A549 (cell line): Measurements from ENCODE around the gene GPSM1.

Source experiments
- TP53 ChIP-seq: fragments of 250-450 bp; sonication (Bioruptor Pico); IDR thresholded peaks from 2 replicates; pipeline ENCODE4 v1.5.0; 2021; ENCODE audit warnings: mild to moderate bottlenecking, moderate library complexity
- ZNF302 ChIP-seq: fragments of 250-450 bp; sonication (Bioruptor Pico); IDR thresholded peaks from 2 replicates; pipeline ENCODE4 v1.9.0; 2021; ENCODE audit warnings: inconsistent platforms, mild to moderate bottlenecking, moderate library complexity
- TF ChIP-seq, protein P1 (sequence below): fragments of >200 bp; sonication (Bioruptor Twin); formaldehyde crosslinking; IDR thresholded peaks from 3 replicates; pipeline ENCODE4 v1.5.1; 2016

DNA sequence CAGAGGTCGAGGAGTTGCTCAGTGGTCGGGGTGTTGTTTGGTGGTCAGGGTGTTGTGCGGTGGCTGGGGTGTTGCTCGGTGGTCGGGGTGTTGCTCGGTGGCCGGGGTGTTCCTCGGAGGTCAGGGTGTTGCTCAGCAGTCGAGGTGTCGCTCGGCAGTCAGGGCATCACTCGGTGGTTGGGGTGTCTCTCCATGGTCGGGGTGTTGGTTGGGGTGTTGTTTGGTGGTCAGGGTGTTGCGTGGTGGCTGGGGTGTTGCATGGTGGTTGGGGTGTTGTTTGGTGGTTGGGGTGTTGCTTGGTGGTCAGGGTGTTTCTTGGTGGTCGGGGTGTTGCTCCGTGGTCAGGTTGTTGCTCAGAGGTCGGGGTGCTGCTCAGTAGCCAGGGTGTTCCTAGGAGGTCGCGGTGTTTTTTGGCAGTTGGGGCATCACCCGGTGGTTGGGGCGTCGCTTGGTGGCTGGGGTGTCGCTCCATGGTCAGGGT is 11.0 kb upstream of the GPSM1 start:
- TF ChIP-seq TP53 (CRISPR knock-in tag) (no peak), ZNF302 (CRISPR knock-in tag) (no peak)
- TF ChIP-seq, protein P1, sequence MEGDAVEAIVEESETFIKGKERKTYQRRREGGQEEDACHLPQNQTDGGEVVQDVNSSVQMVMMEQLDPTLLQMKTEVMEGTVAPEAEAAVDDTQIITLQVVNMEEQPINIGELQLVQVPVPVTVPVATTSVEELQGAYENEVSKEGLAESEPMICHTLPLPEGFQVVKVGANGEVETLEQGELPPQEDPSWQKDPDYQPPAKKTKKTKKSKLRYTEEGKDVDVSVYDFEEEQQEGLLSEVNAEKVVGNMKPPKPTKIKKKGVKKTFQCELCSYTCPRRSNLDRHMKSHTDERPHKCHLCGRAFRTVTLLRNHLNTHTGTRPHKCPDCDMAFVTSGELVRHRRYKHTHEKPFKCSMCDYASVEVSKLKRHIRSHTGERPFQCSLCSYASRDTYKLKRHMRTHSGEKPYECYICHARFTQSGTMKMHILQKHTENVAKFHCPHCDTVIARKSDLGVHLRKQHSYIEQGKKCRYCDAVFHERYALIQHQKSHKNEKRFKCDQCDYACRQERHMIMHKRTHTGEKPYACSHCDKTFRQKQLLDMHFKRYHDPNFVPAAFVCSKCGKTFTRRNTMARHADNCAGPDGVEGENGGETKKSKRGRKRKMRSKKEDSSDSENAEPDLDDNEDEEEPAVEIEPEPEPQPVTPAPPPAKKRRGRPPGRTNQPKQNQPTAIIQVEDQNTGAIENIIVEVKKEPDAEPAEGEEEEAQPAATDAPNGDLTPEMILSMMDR, result no peak
